Uterus (tissue), 4 donors: ENCODE results near the gene STAT6. TPM values are rescaled to one million over a fixed set of nuclear protein-coding genes. Genes with fewer than 3 reads are reported as not detected.

Experiments used
- DNase-seq, 2 donors: peaks; one replicate each; pipeline ENCODE4 v3.0.0-alpha.2; 2019 to 2020
- H3K27ac ChIP-seq, 2 donors: fragments of 200-600 bp; sonication (generic); 1 replicate in 1 of 2; 2 replicates in 1 of 2; pipeline ENCODE4 v1.5.1; 2016 to 2018
- H3K27me3 ChIP-seq, 2 donors: fragments of 200-600 bp; sonication (generic); one replicate each; pipeline ENCODE4 v1.5.1; 2018 to 2019; ENCODE audit warnings: control low read depth in 1 of 2
- H3K36me3 ChIP-seq, 2 donors: fragments of 200-600 bp; sonication (generic); one replicate each; pipeline ENCODE4 v1.5.1; 2019; ENCODE audit warnings: control low read depth in 1 of 2
- H3K4me1 ChIP-seq, 2 donors: fragments of 200-600 bp; sonication (generic); one replicate each; pipeline ENCODE4 v1.5.1; 2018 to 2019; ENCODE audit warnings: control low read depth in 1 of 2
- H3K4me3 ChIP-seq, 2 donors: fragments of 200-600 bp; sonication (generic); 1 replicate in 1 of 2; 2 replicates in 1 of 2; pipeline ENCODE4 v1.5.1; 2018 to 2019; ENCODE audit warnings: mild to moderate bottlenecking in 1 of 2
- H3K9me3 ChIP-seq, 2 donors: fragments of 200-600 bp; sonication (generic); one replicate each; pipeline ENCODE4 v1.5.1; 2019; ENCODE audit warnings: control low read depth in 1 of 2
- intact Hi-C: fragments of 100-400 bp; cut with DNase I; formaldehyde crosslinking; loops from one replicate; pipeline ENCODE4 v1.15.1; 2023; ENCODE audit warnings: low total_unique reads
- total RNA-seq, 4 donors: library from RNA; depleted of rRNA in 3 of 4; stranded (reverse); fragments of >200 nt in 3 of 4; gene quantifications; one replicate each; pipeline versions ENCODE4 v1.1.0 to v1.2.4, GENCODE V29; 2014 to 2023
- TF ChIP-seq, protein P1 (sequence below), 4 experiments: fragments of 200-600 bp in 2 of 4; fragments of 450-650 bp in 2 of 4; sonication (generic) in 2 of 4; IDR thresholded peaks; one replicate each; pipeline ENCODE4 v1.5.1; 2016 to 2019; ENCODE audit warnings: antibody characterized with exemption in 4 of 4, mild to moderate bottlenecking in 2 of 4, moderate library complexity in 1 of 4
- donor health status: DM: yes; HTN: yes; CAD: no.

The STAT6 gene
- total RNA-seq, 4 donors from 2014 or later = 62.5 to 242 (median 94.3) TPM

DNA sequence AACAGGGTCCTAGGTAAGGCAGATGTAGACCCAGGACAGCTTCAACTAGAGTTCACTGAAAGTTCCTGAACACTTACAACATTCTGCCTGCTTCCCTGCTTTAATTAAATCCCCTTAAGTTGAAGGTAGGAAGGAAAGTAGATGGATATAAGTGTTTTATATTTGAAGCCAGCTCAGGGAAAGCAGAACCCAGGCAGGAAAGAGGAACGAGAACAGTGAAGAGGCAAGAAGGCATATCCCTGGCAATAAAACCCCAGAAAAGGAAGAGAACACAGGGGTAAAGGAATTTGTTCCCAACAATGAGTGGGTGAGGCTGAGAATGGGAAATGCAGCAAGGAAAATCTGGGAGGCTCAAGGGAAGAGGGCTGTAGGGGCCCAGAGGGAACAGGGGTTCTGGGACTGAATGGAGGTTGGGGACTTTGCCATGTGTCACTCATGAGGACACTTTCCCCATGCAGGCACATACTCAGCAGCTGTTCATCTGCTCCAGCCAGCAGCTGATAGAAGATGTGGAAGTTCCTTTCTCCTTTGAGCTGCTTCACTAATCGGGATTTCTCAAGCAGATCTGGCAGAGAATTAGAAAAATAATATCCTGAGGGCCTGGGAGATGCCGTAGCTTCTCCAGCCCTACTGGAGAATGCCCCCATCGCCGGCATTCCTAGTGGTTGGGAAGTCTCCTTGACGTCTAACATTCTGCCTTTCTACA lies 64.9 kb downstream of the STAT6 start:
- Histone ChIP-seq H3K27ac (no peak overlapping the region), H3K4me3 (no peak overlapping the region), H3K27me3 (no peaks in the 10 kb centered on the region), H3K9me3 (no peaks in the 10 kb centered on the region), H3K4me1 (no peaks in the 10 kb centered on the region), H3K36me3 (no peaks in the 10 kb centered on the region)
- intact Hi-C loops = no loop called here
- DNase-seq = no peak
- TF ChIP-seq, protein P1, sequence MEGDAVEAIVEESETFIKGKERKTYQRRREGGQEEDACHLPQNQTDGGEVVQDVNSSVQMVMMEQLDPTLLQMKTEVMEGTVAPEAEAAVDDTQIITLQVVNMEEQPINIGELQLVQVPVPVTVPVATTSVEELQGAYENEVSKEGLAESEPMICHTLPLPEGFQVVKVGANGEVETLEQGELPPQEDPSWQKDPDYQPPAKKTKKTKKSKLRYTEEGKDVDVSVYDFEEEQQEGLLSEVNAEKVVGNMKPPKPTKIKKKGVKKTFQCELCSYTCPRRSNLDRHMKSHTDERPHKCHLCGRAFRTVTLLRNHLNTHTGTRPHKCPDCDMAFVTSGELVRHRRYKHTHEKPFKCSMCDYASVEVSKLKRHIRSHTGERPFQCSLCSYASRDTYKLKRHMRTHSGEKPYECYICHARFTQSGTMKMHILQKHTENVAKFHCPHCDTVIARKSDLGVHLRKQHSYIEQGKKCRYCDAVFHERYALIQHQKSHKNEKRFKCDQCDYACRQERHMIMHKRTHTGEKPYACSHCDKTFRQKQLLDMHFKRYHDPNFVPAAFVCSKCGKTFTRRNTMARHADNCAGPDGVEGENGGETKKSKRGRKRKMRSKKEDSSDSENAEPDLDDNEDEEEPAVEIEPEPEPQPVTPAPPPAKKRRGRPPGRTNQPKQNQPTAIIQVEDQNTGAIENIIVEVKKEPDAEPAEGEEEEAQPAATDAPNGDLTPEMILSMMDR (IDR thresholded peaks at IDR 0.05) = no peak

Other genes with a start within 250 kb of the STAT6 start
- gene SDR9C7, start 177.0 kb downstream of the STAT6 start, total RNA-seq = under 1 TPM in 2 of 4 donors, not detected in 2; 0.26 to 0.49 TPM
- gene RDH16, start 153.8 kb downstream of the STAT6 start, total RNA-seq = 1 to 10 TPM in 3 of 4 donors, under 1 TPM in 1; 0.29 to 2.1 (median 1.3) TPM
- 10 to 100 TPM in 2 of 4 donors, 1 to 10 TPM in 2; 7.6 to 13.0 (median 10.9) TPM for gene ZBTB39, start 104.8 kb downstream of the STAT6 start, total RNA-seq
- gene TAC3, start 94.8 kb downstream of the STAT6 start, total RNA-seq = not detected
- gene MYO1A, start 61.2 kb downstream of the STAT6 start, total RNA-seq = 1 to 10 TPM in 1 of 4 donors, under 1 TPM in 1, not detected in 2; 0.59 to 1.3 TPM
- 10 to 100 TPM in 2 of 4 donors, 1 to 10 TPM in 2; 1.5 to 18.0 (median 9.9) TPM for gene NEMP1, start 32.6 kb downstream of the STAT6 start, total RNA-seq
- gene NAB2, start 22.2 kb downstream of the STAT6 start, total RNA-seq = 10 to 100 TPM in 3 of 4 donors, 1 to 10 TPM in 1; 9.1 to 85.8 (median 33.9) TPM
- 100 to 1,000 TPM; 164 to 507 (median 318) TPM for gene LRP1, start 17.1 kb upstream of the STAT6 start, total RNA-seq
- not detected for gene LRP1-AS, start 36.3 kb upstream of the STAT6 start, total RNA-seq
- gene NXPH4, start 105.4 kb upstream of the STAT6 start, total RNA-seq = 1 to 10 TPM in 1 of 4 donors, not detected in 3; 6.3 TPM
- gene SHMT2, start 118.3 kb upstream of the STAT6 start, total RNA-seq = 100 to 1,000 TPM in 1 of 4 donors, 10 to 100 TPM in 3; 12.4 to 128 (median 35.3) TPM
- 1 to 10 TPM in 2 of 4 donors, not detected in 2; 1.0 to 2.8 TPM for gene STAC3, start 139.8 kb upstream of the STAT6 start, total RNA-seq